ENCODE data around the gene CNTNAP2.

CNTNAP2 gene

GRCh38 chr7:148303295-148304082 is 2186.9 kb downstream of the CNTNAP2 start:
- DNase-seq (ENCODE audit: extremely low read depth, low read depth), result no peak
- TF ChIP-seq CTCF (IDR thresholded peaks at IDR 0.05; ENCODE audit: low read depth, low read length, missing control alignments), result no peak
- no peak overlapping the region for H3K4me3 ChIP-seq (replicated peaks; ENCODE audit: low read depth, low read length)

GRCh38 chr7:148304083-148304335 is 2187.4 kb downstream of the CNTNAP2 start:
- H3K4me3 ChIP-seq (replicated peaks; ENCODE audit: low read depth, low read length), result no peak overlapping the region
- no peak for TF ChIP-seq CTCF (IDR thresholded peaks at IDR 0.05; ENCODE audit: low read depth, low read length, missing control alignments)
- no peak for DNase-seq (ENCODE audit: extremely low read depth, low read depth)

GRCh38 chr7:148304456-148304855 is 2187.9 kb downstream of the CNTNAP2 start:
- DNase-seq (ENCODE audit: extremely low read depth, low read depth), result no peak
- no peak for TF ChIP-seq CTCF (IDR thresholded peaks at IDR 0.05; ENCODE audit: low read depth, low read length, missing control alignments)
- no peak overlapping the region for H3K4me3 ChIP-seq (replicated peaks; ENCODE audit: low read depth, low read length)

- no peak for DNase-seq (ENCODE audit: extremely low read depth, low read depth)
- no peak overlapping the region for H3K4me3 ChIP-seq (replicated peaks; ENCODE audit: low read depth, low read length)
- no peak for TF ChIP-seq CTCF (IDR thresholded peaks at IDR 0.05; ENCODE audit: low read depth, low read length, missing control alignments)
Observed at GRCh38 chr7:148306759-148307158, 2190.2 kb downstream of the CNTNAP2 start.

GRCh38 chr7:148318102-148318811 is 2201.7 kb downstream of the CNTNAP2 start:
- TF ChIP-seq CTCF (IDR thresholded peaks at IDR 0.05; ENCODE audit: low read depth, low read length, missing control alignments), result no peak
- H3K4me3 ChIP-seq (replicated peaks; ENCODE audit: low read depth, low read length), result no peak overlapping the region
- no peak for DNase-seq (ENCODE audit: extremely low read depth, low read depth)

GRCh38 chr7:148318838-148319237 is 2202.2 kb downstream of the CNTNAP2 start:
- TF ChIP-seq CTCF (IDR thresholded peaks at IDR 0.05; ENCODE audit: low read depth, low read length, missing control alignments), result no peak
- no peak overlapping the region for H3K4me3 ChIP-seq (replicated peaks; ENCODE audit: low read depth, low read length)
- no peak for DNase-seq (ENCODE audit: extremely low read depth, low read depth)
